ENCODE results near the gene GFPT1. TPM values are rescaled to one million over a fixed set of nuclear protein-coding genes. Genes with fewer than 3 reads are reported as not detected.

Gene GFPT1
- total and polyA plus RNA-seq, 2 donors (not counting 1 experiment from before 2014, with no cell fraction given) = 39.1 to 53.0 TPM

- peak; percentile 38 to 49 for DNase-seq (ENCODE audit: low read depth in 2 of 2)
- peaks cover 91% of the 10 kb centered on the region for H3K79me2 ChIP-seq (ENCODE audit: control insufficient read depth, insufficient read depth, low read length)
- no peak overlapping the region for H3K4me3 ChIP-seq (replicated peaks in 1 of 4; ENCODE audit: control extremely low read depth in 1 of 4, insufficient read depth in 1 of 4, low read depth in 3 of 4, low read length in 4 of 4)
- no peak overlapping the region for H3K27ac ChIP-seq (ENCODE audit: insufficient read depth, low read length)
- no peak overlapping the region for H2AFZ ChIP-seq (ENCODE audit: low read length)
- no peaks in the 10 kb centered on the region for H4K20me1 ChIP-seq (ENCODE audit: control insufficient read depth, extremely low read depth, insufficient read depth, low read length)
- H3K27me3 ChIP-seq (ENCODE audit: control insufficient read depth, insufficient read depth, low read length) = no peaks in the 10 kb centered on the region
- no peaks in the 10 kb centered on the region for H3K36me3 ChIP-seq (ENCODE audit: control insufficient read depth, insufficient read depth, low read length)
- no peaks in the 10 kb centered on the region for H3K9me3 ChIP-seq (ENCODE audit: control insufficient read depth, insufficient read depth, low read depth, low read length)
- H3K4me2 ChIP-seq (ENCODE audit: extremely low read depth, insufficient read depth, low read length) = no peak overlapping the region
- H3K4me1 ChIP-seq (ENCODE audit: control insufficient read depth, extremely low read depth, insufficient read depth, low read length) = peaks cover 8% of the 10 kb centered on the region
- TF ChIP-seq, protein P1, sequence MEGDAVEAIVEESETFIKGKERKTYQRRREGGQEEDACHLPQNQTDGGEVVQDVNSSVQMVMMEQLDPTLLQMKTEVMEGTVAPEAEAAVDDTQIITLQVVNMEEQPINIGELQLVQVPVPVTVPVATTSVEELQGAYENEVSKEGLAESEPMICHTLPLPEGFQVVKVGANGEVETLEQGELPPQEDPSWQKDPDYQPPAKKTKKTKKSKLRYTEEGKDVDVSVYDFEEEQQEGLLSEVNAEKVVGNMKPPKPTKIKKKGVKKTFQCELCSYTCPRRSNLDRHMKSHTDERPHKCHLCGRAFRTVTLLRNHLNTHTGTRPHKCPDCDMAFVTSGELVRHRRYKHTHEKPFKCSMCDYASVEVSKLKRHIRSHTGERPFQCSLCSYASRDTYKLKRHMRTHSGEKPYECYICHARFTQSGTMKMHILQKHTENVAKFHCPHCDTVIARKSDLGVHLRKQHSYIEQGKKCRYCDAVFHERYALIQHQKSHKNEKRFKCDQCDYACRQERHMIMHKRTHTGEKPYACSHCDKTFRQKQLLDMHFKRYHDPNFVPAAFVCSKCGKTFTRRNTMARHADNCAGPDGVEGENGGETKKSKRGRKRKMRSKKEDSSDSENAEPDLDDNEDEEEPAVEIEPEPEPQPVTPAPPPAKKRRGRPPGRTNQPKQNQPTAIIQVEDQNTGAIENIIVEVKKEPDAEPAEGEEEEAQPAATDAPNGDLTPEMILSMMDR (conservative IDR thresholded peaks at IDR 0.05 in 1 of 2, IDR thresholded peaks at IDR 0.05 in 1 of 2; ENCODE audit: low read depth in 1 of 2, low read length in 2 of 2) = no peak
- TF ChIP-seq EZH2 (IDR thresholded peaks at IDR 0.05; ENCODE audit: low read length, missing control alignments) = no peak
- no peak overlapping the region for H3K9ac ChIP-seq (ENCODE audit: insufficient read depth, low read length)
Measured at GRCh38 chr2:69381337-69381737, 5.7 kb downstream of the GFPT1 start.

GRCh38 chr2:69380072-69380917 lies 6.7 kb downstream of the GFPT1 start:
- Histone ChIP-seq H3K36me3 (ENCODE audit: control insufficient read depth, insufficient read depth, low read length) (no peaks in the 10 kb centered on the region), H3K79me2 (ENCODE audit: control insufficient read depth, insufficient read depth, low read length) (peaks cover 89% of the 10 kb centered on the region), H3K4me1 (ENCODE audit: control insufficient read depth, extremely low read depth, insufficient read depth, low read length) (peaks cover 8% of the 10 kb centered on the region), H3K4me3 (replicated peaks in 1 of 4; ENCODE audit: control extremely low read depth in 1 of 4, insufficient read depth in 1 of 4, low read depth in 3 of 4, low read length in 4 of 4) (no peak overlapping the region), H3K27me3 (ENCODE audit: control insufficient read depth, insufficient read depth, low read length) (no peaks in the 10 kb centered on the region), H2AFZ (ENCODE audit: low read length) (no peak overlapping the region), H3K9me3 (ENCODE audit: control insufficient read depth, insufficient read depth, low read depth, low read length) (no peaks in the 10 kb centered on the region), H3K27ac (ENCODE audit: insufficient read depth, low read length) (no peak overlapping the region), H3K4me2 (ENCODE audit: extremely low read depth, insufficient read depth, low read length) (no peak overlapping the region), H3K9ac (ENCODE audit: insufficient read depth, low read length) (no peak overlapping the region), H4K20me1 (ENCODE audit: control insufficient read depth, extremely low read depth, insufficient read depth, low read length) (no peaks in the 10 kb centered on the region)
- no peak for TF ChIP-seq EZH2 (IDR thresholded peaks at IDR 0.05; ENCODE audit: low read length, missing control alignments)
- TF ChIP-seq, protein P1 (conservative IDR thresholded peaks at IDR 0.05 in 1 of 2, IDR thresholded peaks at IDR 0.05 in 1 of 2; ENCODE audit: low read depth in 1 of 2, low read length in 2 of 2) = no peak
- no peak for DNase-seq (ENCODE audit: low read depth in 2 of 2)

DNA sequence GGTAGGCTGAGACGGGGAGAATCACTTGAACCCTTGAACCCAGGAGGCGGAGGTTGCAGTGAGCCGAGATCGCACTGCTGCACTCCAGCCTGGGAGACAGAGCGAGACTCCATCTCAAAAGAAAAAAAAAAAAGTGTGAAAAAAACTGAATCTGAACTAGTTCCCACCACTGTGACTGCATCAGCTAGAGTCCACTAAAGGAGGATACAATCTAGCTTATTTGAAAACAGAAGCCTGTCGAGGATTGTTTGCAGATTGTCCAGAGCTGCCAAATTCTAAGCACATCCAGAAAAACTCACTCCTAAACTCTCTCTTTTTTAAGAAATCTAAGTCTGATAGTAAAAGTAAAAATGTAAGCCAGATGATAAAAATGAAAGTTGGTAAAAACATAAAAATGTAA lies 10.6 kb downstream of the GFPT1 start:
- H3K4me2 ChIP-seq (ENCODE audit: extremely low read depth, insufficient read depth, low read length) = no peak overlapping the region
- peaks cover 2% of the 10 kb centered on the region for H3K36me3 ChIP-seq (ENCODE audit: control insufficient read depth, insufficient read depth, low read length)
- H3K27me3 ChIP-seq (ENCODE audit: control insufficient read depth, insufficient read depth, low read length) = no peaks in the 10 kb centered on the region
- H3K4me1 ChIP-seq (ENCODE audit: control insufficient read depth, extremely low read depth, insufficient read depth, low read length) = no peaks in the 10 kb centered on the region
- H4K20me1 ChIP-seq (ENCODE audit: control insufficient read depth, extremely low read depth, insufficient read depth, low read length) = no peaks in the 10 kb centered on the region
- no peak for DNase-seq (ENCODE audit: low read depth in 2 of 2)
- no peak overlapping the region for H2AFZ ChIP-seq (ENCODE audit: low read length)
- no peaks in the 10 kb centered on the region for H3K9me3 ChIP-seq (ENCODE audit: control insufficient read depth, insufficient read depth, low read depth, low read length)
- H3K79me2 ChIP-seq (ENCODE audit: control insufficient read depth, insufficient read depth, low read length) = peaks cover 69% of the 10 kb centered on the region
- H3K27ac ChIP-seq (ENCODE audit: insufficient read depth, low read length) = no peak overlapping the region
- no peak overlapping the region for H3K9ac ChIP-seq (ENCODE audit: insufficient read depth, low read length)
- TF ChIP-seq, protein P1 (conservative IDR thresholded peaks at IDR 0.05 in 1 of 2, IDR thresholded peaks at IDR 0.05 in 1 of 2; ENCODE audit: low read depth in 1 of 2, low read length in 2 of 2) = no peak
- TF ChIP-seq EZH2 (IDR thresholded peaks at IDR 0.05; ENCODE audit: low read length, missing control alignments) = no peak
- H3K4me3 ChIP-seq (replicated peaks in 1 of 4; ENCODE audit: control extremely low read depth in 1 of 4, insufficient read depth in 1 of 4, low read depth in 3 of 4, low read length in 4 of 4) = no peak overlapping the region

Measured in fibroblast of lung (primary cell).